Stomach (tissue), 9 donors: ENCODE results near the gene MUSTN1. TPM values are rescaled to one million over a fixed set of nuclear protein-coding genes. Genes with fewer than 3 reads are reported as not detected.

Experiments used
- DNase-seq, 2 donors: peaks; one replicate each; pipeline versions ENCODE4 v3.0.0 to v3.0.0-alpha.2; 2013 to 2019
- H3K27ac ChIP-seq, 5 donors: fragments of 200-600 bp in 4 of 5; sonication (generic) in 4 of 5; one replicate each; pipeline ENCODE4 v1.5.1; 2013 to 2019; ENCODE audit warnings: mild to moderate bottlenecking in 1 of 5, moderate library complexity in 1 of 5
- H3K27me3 ChIP-seq, 3 donors: fragments of 200-600 bp; sonication (generic); one replicate each; pipeline ENCODE4 v1.5.1; 2017 to 2019; ENCODE audit warnings: mixed run types in 1 of 3
- H3K36me3 ChIP-seq, 4 donors: fragments of 200-600 bp; sonication (generic); 1 replicate in 3 of 4; 2 replicates in 1 of 4; pipeline ENCODE4 v1.5.1; 2016 to 2019
- H3K4me1 ChIP-seq, 4 donors: fragments of 200-600 bp; sonication (generic); one replicate each; pipeline ENCODE4 v1.5.1; 2016 to 2019
- H3K4me3 ChIP-seq, 4 donors: fragments of 200-600 bp; sonication (generic) in 3 of 4; one replicate each; pipeline ENCODE4 v1.5.1; 2016 to 2019; ENCODE audit warnings: mild to moderate bottlenecking in 1 of 4
- H3K9me3 ChIP-seq, 4 donors: fragments of 200-600 bp; sonication (generic); one replicate each; pipeline ENCODE4 v1.5.1; 2016 to 2019
- CTCF ChIP-seq, 7 experiments: fragments of 450-650 bp in 4 of 7; fragments of 200-600 bp in 3 of 7; sonication (generic) in 3 of 7; IDR thresholded peaks; one replicate each; pipeline ENCODE4 v1.5.1; 2016 to 2019; ENCODE audit warnings: antibody characterized with exemption in 7 of 7, control low read depth in 2 of 7, mild to moderate bottlenecking in 1 of 7
- EP300 ChIP-seq: sonication (generic); formaldehyde crosslinking; IDR thresholded peaks from one replicate; pipeline ENCODE4 v1.6.1; 2017; ENCODE audit warnings: antibody characterized with exemption
- POLR2A ChIP-seq, 4 donors: fragments of 450-650 bp; IDR thresholded peaks; one replicate each; pipeline ENCODE4 v1.6.1; 2016; ENCODE audit warnings: antibody characterized with exemption in 4 of 4, control low read depth in 2 of 4, mild to moderate bottlenecking in 1 of 4, moderate library complexity in 1 of 4
- POLR2AphosphoS5 ChIP-seq, 3 donors: sonication (generic); formaldehyde crosslinking; IDR thresholded peaks; one replicate each; pipeline ENCODE4 v1.6.1; 2016; ENCODE audit warnings: antibody characterized with exemption in 3 of 3
- WGBS, 5 donors: extraction: QIAGEN DNeasy Blood & Tissue Kit in 3 of 5; methylation state at CpG; one replicate each; pipeline versions ENCODE4 v1.1.5 to v1.1.7; 2013 to 2018; 5-methylcytosine and 5-hydroxymethylcytosine counted together
- intact Hi-C: fragments of 100-400 bp; cut with DNase I; formaldehyde crosslinking; loops from one replicate; pipeline ENCODE4 v1.15.1; 2023; ENCODE audit warnings: low total_unique reads
- polyA plus RNA-seq, 3 donors: library from polyadenylated mRNA; stranded (reverse); fragments of 200-250 nt; gene quantifications; one replicate each; pipeline ENCODE4 v1.2.3, GENCODE V29; 2013
- total RNA-seq, 5 donors: library from RNA; depleted of rRNA; stranded (reverse); fragments of >200 nt; gene quantifications; one replicate each; pipeline versions ENCODE4 v1.1.0 to v1.2.3, GENCODE V29; 2014 to 2016
- donor health status: healthy with polysubstance abuse.
- donor health status: Bipolar disorder and iron deficiency.
- donor health status: healthy.

MUSTN1 gene
- total and polyA plus RNA-seq, 8 donors, result 1.8 to 45.5 (median 15.4) TPM; not detected in 2

GRCh38 chr3:52835766-52836470 lies 1.1 kb upstream of the MUSTN1 start:
- Histone ChIP-seq H3K9me3 (no peaks in the 10 kb centered on the region), H3K27ac (peak overlapping the region in 2 of 5 donors; percentile 42 to 64), H3K27me3 (no peaks in the 10 kb centered on the region), H3K4me1 (peaks cover 11 to 35% (median 23%) of the 10 kb centered on the region in 4 donors), H3K36me3 (peaks cover 14 to 65% (median 51%) of the 10 kb centered on the region in 4 donors), H3K4me3 (peak overlapping the region in 1 of 4 donors; percentile 13)
- DNase-seq, result no peak
- intact Hi-C loops, result no loop called here
- 83 to 91% (median 86%) methylated on average over 3 to 8 of the region's 8 CpGs for WGBS, 5 donors
- TF ChIP-seq CTCF (IDR thresholded peaks at IDR 0.05), result no peak
- no peak for TF ChIP-seq POLR2AphosphoS5 (IDR thresholded peaks at IDR 0.05)
- TF ChIP-seq POLR2A (IDR thresholded peaks at IDR 0.05), result no peak
- no peak for TF ChIP-seq EP300

- H3K27me3 ChIP-seq, result no peaks in the 10 kb centered on the region
- no peak overlapping the region for H3K27ac ChIP-seq
- H3K4me1 ChIP-seq, result peaks cover 15 to 38% (median 29%) of the 10 kb centered on the region in 4 donors
- DNase-seq, result no peak
- intact Hi-C loops, result no loop called here
- peaks cover 9 to 38% (median 26%) of the 10 kb centered on the region in 4 donors for H3K36me3 ChIP-seq
- TF ChIP-seq POLR2A (IDR thresholded peaks at IDR 0.05) (no peak), EP300 (no peak), POLR2AphosphoS5 (IDR thresholded peaks at IDR 0.05) (no peak), CTCF (IDR thresholded peaks at IDR 0.05) (no peak)
- no peaks in the 10 kb centered on the region for H3K9me3 ChIP-seq
- no peak overlapping the region for H3K4me3 ChIP-seq
- WGBS, 5 donors, result 93 to 97% (median 95%) methylated on average over 13 to 14 of the region's 14 CpGs
These were observed 1.6 kb downstream of the MUSTN1 start for GRCh38 chr3:52833202-52833601.

- intact Hi-C loops, result no loop called here
- TF ChIP-seq CTCF (IDR thresholded peaks at IDR 0.05) (no peak), EP300 (no peak), POLR2AphosphoS5 (IDR thresholded peaks at IDR 0.05) (no peak), POLR2A (IDR thresholded peaks at IDR 0.05) (no peak)
- Histone ChIP-seq H3K4me1 (peaks cover 19 to 49% (median 36%) of the 10 kb centered on the region in 4 donors), H3K9me3 (no peaks in the 10 kb centered on the region), H3K36me3 (peaks cover 9 to 30% (median 19%) of the 10 kb centered on the region in 4 donors), H3K27ac (peak overlapping the region in 4 of 5 donors; percentile 31 to 49 (median 37)), H3K4me3 (no peak overlapping the region), H3K27me3 (no peaks in the 10 kb centered on the region)
- 54 to 69% (median 57%) methylated on average over 19 to 21 of the region's 21 CpGs for WGBS, 5 donors
- DNase-seq, result peak; percentile 31 to 43
These were observed 3.1 kb downstream of the MUSTN1 start for GRCh38 chr3:52831500-52832301.

- Histone ChIP-seq H3K36me3 (peaks cover 2 to 20% (median 11%) of the 10 kb centered on the region in 4 donors), H3K4me1 (peaks cover 19 to 49% (median 32%) of the 10 kb centered on the region in 4 donors), H3K27me3 (no peaks in the 10 kb centered on the region), H3K4me3 (no peak within 1 kb of the TSS), H3K27ac (peak within 1 kb of the TSS in 4 of 5 donors; percentile 31 to 49 (median 37)), H3K9me3 (no peaks in the 10 kb centered on the region)
- no peak for TF ChIP-seq POLR2AphosphoS5 (IDR thresholded peaks at IDR 0.05)
- TF ChIP-seq POLR2A (IDR thresholded peaks at IDR 0.05), result no peak
- no peak for TF ChIP-seq EP300
- TF ChIP-seq CTCF (IDR thresholded peaks at IDR 0.05), result no peak
- intact Hi-C loops, result no loop called here
- DNase-seq, result no peak
- WGBS, 5 donors, result 71 to 74% (median 72%) methylated on average over 15 to 16 of the region's 16 CpGs
These were observed 4.1 kb downstream of the MUSTN1 start, which contains the start of gene ITIH4 for GRCh38 chr3:52830535-52831258. ITIH4 (minus strand) TSS chr3:52830672; CDS start chr3:52830642, 30 bp downstream.
